ENCODE results near the gene COG7. TPM values are rescaled to one million over a fixed set of nuclear protein-coding genes. Genes with fewer than 3 reads are reported as not detected.

COG7 gene
- total RNA-seq, 1 donor from 2014 or later, result 24.0 TPM

DNA sequence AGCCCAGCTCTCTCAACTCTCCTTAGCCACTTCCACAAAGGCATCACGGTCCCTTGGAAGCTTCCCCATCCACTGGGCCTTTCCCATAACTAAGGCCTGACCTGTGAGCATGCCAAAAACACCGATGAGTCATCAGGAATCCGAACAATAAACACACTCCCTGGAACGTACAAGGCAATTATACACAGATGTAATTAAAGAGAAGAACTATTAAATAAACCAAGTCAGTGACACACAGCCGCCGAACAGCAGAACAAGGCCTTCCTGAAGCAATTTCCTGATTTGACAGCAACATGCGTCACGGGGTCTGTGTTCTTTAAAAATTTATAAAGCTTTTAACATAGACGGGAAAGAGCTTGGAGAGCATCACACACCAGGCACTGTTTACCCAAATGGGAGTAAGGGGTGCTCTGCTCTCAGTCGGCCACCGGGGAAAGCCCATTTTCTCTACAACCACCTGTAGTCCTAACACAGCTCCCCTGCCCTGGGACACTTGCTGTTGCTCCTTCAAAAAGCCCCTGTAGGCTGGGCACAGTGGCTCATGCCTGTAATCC lies 29.4 kb downstream of the COG7 start:
- DNase-seq (ENCODE audit: extremely low spot score, unreplicated experiment), result no peak
- TF ChIP-seq, protein P1, sequence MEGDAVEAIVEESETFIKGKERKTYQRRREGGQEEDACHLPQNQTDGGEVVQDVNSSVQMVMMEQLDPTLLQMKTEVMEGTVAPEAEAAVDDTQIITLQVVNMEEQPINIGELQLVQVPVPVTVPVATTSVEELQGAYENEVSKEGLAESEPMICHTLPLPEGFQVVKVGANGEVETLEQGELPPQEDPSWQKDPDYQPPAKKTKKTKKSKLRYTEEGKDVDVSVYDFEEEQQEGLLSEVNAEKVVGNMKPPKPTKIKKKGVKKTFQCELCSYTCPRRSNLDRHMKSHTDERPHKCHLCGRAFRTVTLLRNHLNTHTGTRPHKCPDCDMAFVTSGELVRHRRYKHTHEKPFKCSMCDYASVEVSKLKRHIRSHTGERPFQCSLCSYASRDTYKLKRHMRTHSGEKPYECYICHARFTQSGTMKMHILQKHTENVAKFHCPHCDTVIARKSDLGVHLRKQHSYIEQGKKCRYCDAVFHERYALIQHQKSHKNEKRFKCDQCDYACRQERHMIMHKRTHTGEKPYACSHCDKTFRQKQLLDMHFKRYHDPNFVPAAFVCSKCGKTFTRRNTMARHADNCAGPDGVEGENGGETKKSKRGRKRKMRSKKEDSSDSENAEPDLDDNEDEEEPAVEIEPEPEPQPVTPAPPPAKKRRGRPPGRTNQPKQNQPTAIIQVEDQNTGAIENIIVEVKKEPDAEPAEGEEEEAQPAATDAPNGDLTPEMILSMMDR (conservative IDR thresholded peaks at IDR 0.05), result peak; percentile 19
- Mint-ChIP-seq H3K36me3 (peaks cover 13% of the 10 kb centered on the region), H3K4me1 (ENCODE audit: unreplicated experiment) (no peaks in the 10 kb centered on the region), H3K27ac (no peak overlapping the region), H3K9me3 (no peaks in the 10 kb centered on the region), H3K4me3 (no peak overlapping the region), H3K27me3 (no peaks in the 10 kb centered on the region)

GRCh38 chr16:23420011-23420410 lies 33.0 kb downstream of the COG7 start:
- Mint-ChIP-seq H3K27me3 (no peaks in the 10 kb centered on the region), H3K9me3 (no peaks in the 10 kb centered on the region), H3K36me3 (peaks cover 20% of the 10 kb centered on the region), H3K27ac (peak overlapping the region; percentile 50), H3K4me3 (no peak overlapping the region), H3K4me1 (ENCODE audit: unreplicated experiment) (no peaks in the 10 kb centered on the region)
- TF ChIP-seq, protein P1 (conservative IDR thresholded peaks at IDR 0.05), result no peak
- no peak for DNase-seq (ENCODE audit: extremely low spot score, unreplicated experiment)

GRCh38 chr16:23416816-23417215 lies 36.2 kb downstream of the COG7 start:
- Mint-ChIP-seq H3K27ac (no peak overlapping the region), H3K4me1 (ENCODE audit: unreplicated experiment) (no peaks in the 10 kb centered on the region), H3K9me3 (no peaks in the 10 kb centered on the region), H3K4me3 (no peak overlapping the region), H3K36me3 (peaks cover 16% of the 10 kb centered on the region), H3K27me3 (no peaks in the 10 kb centered on the region)
- DNase-seq (ENCODE audit: extremely low spot score, unreplicated experiment), result no peak
- TF ChIP-seq, protein P1 (conservative IDR thresholded peaks at IDR 0.05), result no peak

DNA sequence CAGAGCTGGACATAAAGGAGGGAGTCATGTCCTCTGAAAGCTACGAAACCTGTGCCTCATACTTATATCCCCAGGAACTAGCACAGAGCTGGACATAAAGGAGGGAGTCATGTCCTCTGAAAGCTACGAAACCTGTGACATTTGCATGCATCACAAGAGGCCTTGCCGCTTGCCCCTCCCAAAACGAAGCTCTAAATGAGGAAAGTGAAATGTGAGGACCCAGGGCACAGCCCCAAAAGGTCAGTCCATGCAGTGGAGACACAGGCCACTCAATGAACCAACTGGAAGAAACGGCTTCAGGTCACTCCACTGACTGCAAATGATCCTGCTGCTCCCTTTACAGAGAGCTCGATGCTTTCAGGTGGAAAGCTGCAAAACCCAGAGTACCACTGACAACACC lies 38.3 kb downstream of the COG7 start:
- H3K36me3 Mint-ChIP-seq, result peaks cover 29% of the 10 kb centered on the region

GRCh38 chr16:23410176-23410575 lies 42.8 kb downstream of the COG7 start:
- Mint-ChIP-seq H3K4me1 (ENCODE audit: unreplicated experiment) (peaks cover 13% of the 10 kb centered on the region), H3K36me3 (peaks cover 31% of the 10 kb centered on the region), H3K4me3 (no peak overlapping the region), H3K27ac (no peak overlapping the region), H3K9me3 (no peaks in the 10 kb centered on the region), H3K27me3 (no peaks in the 10 kb centered on the region)
- DNase-seq (ENCODE audit: extremely low spot score, unreplicated experiment), result no peak
- TF ChIP-seq, protein P1 (conservative IDR thresholded peaks at IDR 0.05), result no peak

More for the DNA sequence above, 38.3 kb downstream of the COG7 start:
- TF ChIP-seq, protein P1 (conservative IDR thresholded peaks at IDR 0.05), result no peak
- H3K27ac Mint-ChIP-seq, result no peak overlapping the region
- H3K9me3 Mint-ChIP-seq, result no peaks in the 10 kb centered on the region
- DNase-seq (ENCODE audit: extremely low spot score, unreplicated experiment), result no peak
- H3K4me1 Mint-ChIP-seq (ENCODE audit: unreplicated experiment), result no peaks in the 10 kb centered on the region
- H3K4me3 Mint-ChIP-seq, result no peak overlapping the region
- H3K27me3 Mint-ChIP-seq, result no peaks in the 10 kb centered on the region

GRCh38 chr16:23409522-23409921 lies 43.5 kb downstream of the COG7 start:
- H3K4me3 Mint-ChIP-seq, result no peak overlapping the region

More at GRCh38 chr16:23409522-23409921, 43.5 kb downstream of the COG7 start:
- no peak for DNase-seq (ENCODE audit: extremely low spot score, unreplicated experiment)
- Mint-ChIP-seq H3K9me3 (no peaks in the 10 kb centered on the region), H3K27me3 (no peaks in the 10 kb centered on the region), H3K4me1 (ENCODE audit: unreplicated experiment) (peaks cover 13% of the 10 kb centered on the region), H3K36me3 (peaks cover 33% of the 10 kb centered on the region), H3K27ac (no peak overlapping the region)
- TF ChIP-seq, protein P1 (conservative IDR thresholded peaks at IDR 0.05), result no peak

Measured in type B pancreatic cell (in vitro differentiated cells).